ENCODE measurements around the gene PIK3CB. TPM values are rescaled to one million over a fixed set of nuclear protein-coding genes. Genes with fewer than 3 reads are reported as not detected.

The PIK3CB gene
- total and polyA plus RNA-seq, 7 donors: 5.8 to 46.3 (median 18.1) TPM

DNA sequence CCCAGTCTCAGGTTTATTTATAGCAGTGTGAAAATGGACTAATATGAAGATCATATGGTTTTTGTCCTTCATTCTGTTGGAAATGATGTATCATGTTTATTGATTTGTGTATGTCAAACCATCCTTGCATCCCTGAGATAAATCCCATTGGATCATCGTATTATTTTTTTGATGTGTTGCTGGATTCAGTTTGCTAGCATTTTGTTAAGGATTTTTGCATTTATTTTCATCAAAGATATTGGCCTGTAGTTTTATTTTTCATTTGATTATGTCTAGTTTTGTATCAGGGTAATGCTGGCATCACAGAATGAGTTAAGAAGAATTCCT lies 191.8 kb downstream of the PIK3CB start:
- Histone ChIP-seq H3K9me3 (peaks cover 26% of the 10 kb centered on the region), H3K4me3 (no peak overlapping the region), H3K27ac (no peak overlapping the region), H3K4me1 (no peaks in the 10 kb centered on the region), H3K27me3 (ENCODE audit: insufficient read depth in 3 of 3, low read length in 2 of 3) (no peaks in the 10 kb centered on the region), H3K36me3 (ENCODE audit: insufficient read depth in 1 of 2, low read depth in 1 of 2) (no peaks in the 10 kb centered on the region)
- DNase-seq (no peak), ATAC-seq (no peak)
- intact Hi-C loops (cut with DNase I): no loop called here
- TF ChIP-seq, protein P1, sequence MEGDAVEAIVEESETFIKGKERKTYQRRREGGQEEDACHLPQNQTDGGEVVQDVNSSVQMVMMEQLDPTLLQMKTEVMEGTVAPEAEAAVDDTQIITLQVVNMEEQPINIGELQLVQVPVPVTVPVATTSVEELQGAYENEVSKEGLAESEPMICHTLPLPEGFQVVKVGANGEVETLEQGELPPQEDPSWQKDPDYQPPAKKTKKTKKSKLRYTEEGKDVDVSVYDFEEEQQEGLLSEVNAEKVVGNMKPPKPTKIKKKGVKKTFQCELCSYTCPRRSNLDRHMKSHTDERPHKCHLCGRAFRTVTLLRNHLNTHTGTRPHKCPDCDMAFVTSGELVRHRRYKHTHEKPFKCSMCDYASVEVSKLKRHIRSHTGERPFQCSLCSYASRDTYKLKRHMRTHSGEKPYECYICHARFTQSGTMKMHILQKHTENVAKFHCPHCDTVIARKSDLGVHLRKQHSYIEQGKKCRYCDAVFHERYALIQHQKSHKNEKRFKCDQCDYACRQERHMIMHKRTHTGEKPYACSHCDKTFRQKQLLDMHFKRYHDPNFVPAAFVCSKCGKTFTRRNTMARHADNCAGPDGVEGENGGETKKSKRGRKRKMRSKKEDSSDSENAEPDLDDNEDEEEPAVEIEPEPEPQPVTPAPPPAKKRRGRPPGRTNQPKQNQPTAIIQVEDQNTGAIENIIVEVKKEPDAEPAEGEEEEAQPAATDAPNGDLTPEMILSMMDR (IDR thresholded peaks at IDR 0.05): no peak
- 97 to 100% (median 99%) methylated on average over 1 of the region's 1 CpG for WGBS, 3 donors

DNA sequence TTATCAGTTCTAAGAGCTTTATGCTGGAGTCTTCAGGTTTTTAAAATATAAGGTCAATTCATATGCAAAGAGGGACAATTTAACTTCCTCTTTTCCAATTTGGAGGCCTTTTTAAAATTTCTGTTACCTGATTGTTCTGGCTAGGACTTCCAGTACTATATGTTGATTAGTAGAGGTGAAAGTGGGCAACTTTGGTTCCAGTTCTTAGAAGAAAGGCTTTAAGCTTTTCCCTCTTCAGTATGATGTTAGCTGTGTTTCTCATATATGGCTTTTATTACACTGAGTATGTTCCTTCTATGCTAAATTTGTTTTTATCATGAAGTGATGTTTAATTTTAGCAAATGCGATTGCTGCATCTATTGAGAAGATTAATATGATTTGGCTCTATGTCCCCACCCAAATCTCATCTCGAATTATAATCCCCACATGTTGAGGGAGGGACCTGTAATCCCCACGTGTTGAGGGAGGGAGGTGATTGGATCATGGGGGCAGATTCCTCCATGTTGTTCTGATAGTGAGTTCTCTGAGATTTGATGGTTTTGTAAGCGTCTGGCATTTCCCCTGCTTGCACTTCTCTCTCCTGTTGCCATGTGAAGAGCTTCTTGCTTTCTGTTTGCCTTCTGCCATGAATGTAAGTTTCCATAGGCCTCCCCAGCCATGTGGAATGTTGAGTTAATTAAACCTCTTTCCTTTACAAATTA lies 192.4 kb downstream of the PIK3CB start:
- peaks cover 26% of the 10 kb centered on the region for H3K9me3 ChIP-seq
- TF ChIP-seq, protein P1 (IDR thresholded peaks at IDR 0.05): no peak
- WGBS, 3 donors: 77 to 84% (median 83%) methylated on average over 4 of the region's 4 CpGs
- ATAC-seq (no peak), DNase-seq (no peak)
- H3K27ac ChIP-seq: no peak overlapping the region
- H3K4me1 ChIP-seq: no peaks in the 10 kb centered on the region
- intact Hi-C loops (cut with DNase I): no loop called here
- no peaks in the 10 kb centered on the region for H3K27me3 ChIP-seq (ENCODE audit: insufficient read depth in 3 of 3, low read length in 2 of 3)
- H3K4me3 ChIP-seq: no peak overlapping the region
- H3K36me3 ChIP-seq (ENCODE audit: insufficient read depth in 1 of 2, low read depth in 1 of 2): no peaks in the 10 kb centered on the region

DNA sequence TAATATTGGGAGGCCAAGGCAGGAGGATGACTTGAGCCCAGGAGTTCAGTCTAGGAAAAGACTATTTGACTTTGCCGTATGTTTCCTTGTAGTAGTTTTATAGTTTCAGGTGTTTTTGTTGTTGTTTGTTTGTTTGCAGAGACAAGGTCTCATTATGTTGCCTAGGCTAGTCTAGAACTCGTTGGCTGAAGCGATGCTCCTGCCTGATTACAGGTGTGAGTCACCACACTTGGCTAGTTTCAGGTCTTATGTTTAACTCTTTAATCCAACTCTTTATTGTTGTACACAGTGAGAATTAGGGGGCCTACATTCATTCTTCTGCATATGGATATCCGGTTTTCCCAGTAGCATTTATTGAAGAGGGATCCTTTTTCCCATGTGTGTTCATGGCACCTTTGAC lies 194.2 kb downstream of the PIK3CB start:
- DNase-seq (no peak), ATAC-seq (peak in 1 of 4 donors; percentile 60)
- TF ChIP-seq, protein P1 (IDR thresholded peaks at IDR 0.05): no peak
- intact Hi-C loops (cut with DNase I): no loop called here
- Histone ChIP-seq H3K27ac (no peak overlapping the region), H3K27me3 (ENCODE audit: insufficient read depth in 3 of 3, low read length in 2 of 3) (no peaks in the 10 kb centered on the region), H3K4me3 (no peak overlapping the region), H3K4me1 (no peaks in the 10 kb centered on the region), H3K9me3 (peaks cover 17% of the 10 kb centered on the region), H3K36me3 (ENCODE audit: insufficient read depth in 1 of 2, low read depth in 1 of 2) (peaks cover 0 to 4% of the 10 kb centered on the region in 2 donors)
- WGBS, 3 donors: 82 to 90% (median 85%) methylated on average over 4 of the region's 4 CpGs

DNA sequence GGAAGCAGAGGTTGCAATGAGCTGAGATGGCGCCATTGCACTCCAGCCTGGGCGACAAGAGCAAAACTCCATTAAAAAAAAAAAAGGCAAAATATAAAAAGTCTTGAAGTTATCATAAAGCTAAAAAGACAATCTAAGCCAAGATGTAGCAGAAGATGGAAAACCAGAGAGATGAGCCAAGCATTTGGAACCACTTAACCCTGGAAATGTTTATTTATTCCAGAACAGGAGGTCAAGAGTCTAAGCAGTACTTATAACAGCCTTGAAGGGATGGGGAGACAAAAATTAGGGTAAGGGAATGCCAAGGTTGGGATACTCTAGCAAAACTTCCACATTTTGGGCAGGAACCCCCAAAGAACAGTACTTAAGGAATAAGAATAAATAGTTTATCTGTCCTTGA lies 196.1 kb downstream of the PIK3CB start:
- ATAC-seq (no peak), DNase-seq (no peak)
- 87 to 100% (median 90%) methylated on average over 2 of the region's 2 CpGs for WGBS, 3 donors
- intact Hi-C loops (cut with DNase I): no loop called here
- H3K36me3 ChIP-seq (ENCODE audit: insufficient read depth in 1 of 2, low read depth in 1 of 2): peaks cover under 1 to 6% of the 10 kb centered on the region in 2 donors
- no peaks in the 10 kb centered on the region for H3K27me3 ChIP-seq (ENCODE audit: insufficient read depth in 3 of 3, low read length in 2 of 3)
- H3K27ac ChIP-seq: no peak overlapping the region
- peaks cover 5% of the 10 kb centered on the region for H3K9me3 ChIP-seq
- H3K4me1 ChIP-seq: no peaks in the 10 kb centered on the region
- TF ChIP-seq, protein P1 (IDR thresholded peaks at IDR 0.05): no peak
- H3K4me3 ChIP-seq: no peak overlapping the region

DNA sequence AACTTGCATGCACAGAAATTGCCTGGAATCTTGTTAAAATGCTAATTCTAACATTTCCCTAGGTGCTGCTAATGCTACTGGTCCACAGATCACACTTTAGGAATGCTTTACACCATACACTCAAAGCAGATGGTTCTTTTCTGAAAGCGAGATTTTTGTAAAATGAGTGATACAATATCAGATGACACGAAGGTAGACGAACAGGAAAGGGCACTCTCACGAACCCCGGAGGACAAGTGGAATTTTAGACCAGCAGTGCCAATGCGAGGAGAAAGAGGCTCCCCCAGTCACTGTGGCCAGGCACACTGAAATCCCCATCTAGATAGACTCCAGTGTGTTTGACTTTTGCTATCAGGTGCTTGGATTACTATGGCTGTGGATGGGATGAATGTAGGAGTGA lies 205.2 kb downstream of the PIK3CB start:
- Histone ChIP-seq H3K27ac (no peak overlapping the region), H3K36me3 (ENCODE audit: insufficient read depth in 1 of 2, low read depth in 1 of 2) (peaks cover 9 to 47% of the 10 kb centered on the region in 2 donors), H3K4me1 (no peaks in the 10 kb centered on the region), H3K27me3 (ENCODE audit: insufficient read depth in 3 of 3, low read length in 2 of 3) (no peaks in the 10 kb centered on the region), H3K4me3 (no peak overlapping the region), H3K9me3 (no peaks in the 10 kb centered on the region)
- TF ChIP-seq, protein P1 (IDR thresholded peaks at IDR 0.05): no peak
- DNase-seq: no peak
- intact Hi-C loops (cut with DNase I): no loop called here
- WGBS, 3 donors: 70 to 77% (median 75%) methylated on average over 6 of the region's 6 CpGs
- no peak for ATAC-seq

Measured in psoas muscle (tissue), 8 donors.